GM19240 (cell line): Measurements from ENCODE around the gene PRDM2.

Experiments used
- DNase-seq: peaks from one replicate; pipeline ENCODE4 v3.0.0; 2011; ENCODE audit warnings: low spot score; ENCODE audit not compliant: insufficient read length

PRDM2 gene

DNA sequence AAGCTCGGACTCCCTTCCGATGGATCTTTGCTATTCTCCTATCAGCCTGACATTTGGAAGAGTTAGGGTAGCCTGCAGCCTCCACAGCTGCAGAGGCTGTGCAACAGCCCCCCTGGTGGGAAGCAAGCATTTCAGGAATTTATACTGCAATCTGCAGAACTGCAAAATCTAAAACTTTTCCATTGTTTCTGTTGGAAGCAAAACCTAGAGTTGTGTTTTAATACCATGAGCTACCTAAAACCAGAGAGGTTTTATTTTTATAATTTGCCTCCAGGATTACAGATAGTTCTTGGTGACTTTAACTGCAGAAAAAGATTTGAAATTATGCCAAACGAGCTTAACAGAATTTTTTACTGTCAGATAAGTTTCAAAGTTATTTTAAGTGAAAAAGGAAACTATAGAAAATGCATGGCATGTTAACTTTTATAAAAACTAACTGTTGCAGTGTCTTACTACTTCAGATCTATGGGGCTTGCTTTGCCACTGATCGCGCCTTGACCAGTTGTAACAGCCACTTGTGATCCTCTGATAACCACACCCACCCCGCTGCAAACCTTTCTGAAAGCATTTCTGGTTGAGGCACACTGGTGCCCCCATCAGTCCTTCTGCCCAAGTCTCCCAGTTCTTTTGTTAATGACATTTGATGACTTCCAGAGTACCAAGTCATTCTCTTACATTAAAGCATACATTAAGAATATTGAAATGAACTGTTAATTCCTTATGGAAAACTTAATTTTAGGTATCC is 64.8 kb downstream of the PRDM2 start:
- no peak for DNase-seq

DNA sequence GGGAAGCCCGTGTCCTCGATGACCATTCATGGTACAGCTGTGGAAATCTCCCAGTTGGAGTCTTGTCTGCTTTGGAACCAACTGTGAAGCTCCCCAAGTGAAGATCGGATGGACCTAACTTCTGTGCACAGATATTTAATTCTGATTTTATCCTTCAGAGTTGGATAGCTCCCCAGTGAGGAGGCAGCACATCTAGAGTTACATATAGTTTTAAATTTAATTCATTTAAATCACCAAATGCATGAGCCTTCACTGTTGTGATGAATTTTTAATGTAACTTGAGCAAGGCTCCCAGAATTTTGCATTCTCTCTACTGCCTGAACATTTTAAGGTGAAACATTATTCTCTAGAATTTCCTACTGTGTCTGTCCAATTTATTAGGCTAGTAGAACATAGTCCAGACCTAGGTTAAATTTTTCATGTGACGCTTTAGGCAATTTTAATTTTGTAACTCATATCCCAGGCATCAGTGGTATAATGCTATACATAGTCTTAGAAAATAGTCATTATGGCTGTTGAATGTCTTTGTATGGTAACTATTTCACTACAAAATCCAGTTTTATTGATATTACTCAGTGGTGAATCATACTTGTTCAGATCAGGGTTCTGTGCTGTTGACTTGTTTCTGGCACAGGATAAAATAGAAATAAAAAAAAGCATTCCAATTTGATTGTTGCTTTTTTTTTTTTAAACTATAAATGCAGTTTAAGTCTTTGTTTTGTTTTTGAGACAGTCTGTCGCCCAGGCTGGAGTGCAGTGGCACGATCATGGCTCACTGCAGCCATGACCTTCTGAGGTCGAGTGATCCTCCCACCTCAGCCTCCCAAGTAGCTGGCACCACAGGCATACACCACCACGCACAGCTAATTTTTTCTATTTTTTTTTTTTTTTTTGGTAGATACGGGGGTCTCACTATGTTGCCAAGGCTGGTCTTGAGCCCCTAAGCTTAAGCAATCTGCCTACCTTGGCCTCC is 66.9 kb downstream of the PRDM2 start:
- no peak for DNase-seq

DNA sequence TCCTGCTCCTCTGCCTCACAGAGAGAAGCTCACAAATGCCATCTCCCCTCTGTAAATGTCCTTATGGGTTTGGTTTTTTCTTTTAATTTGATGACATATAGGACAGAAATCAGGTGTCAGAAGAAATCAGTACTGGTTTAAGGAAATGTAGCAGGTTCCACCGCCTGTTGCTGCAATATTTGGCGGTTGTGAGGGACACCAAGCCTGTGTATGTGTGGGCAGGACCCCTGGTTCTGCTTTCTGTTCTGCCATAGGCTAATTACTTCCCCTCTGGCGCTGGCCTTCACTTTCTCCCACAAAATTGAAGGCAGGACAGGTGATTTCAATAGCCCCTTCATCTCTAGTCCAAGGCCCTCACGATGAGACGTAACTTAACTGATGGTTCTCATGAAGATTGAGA is 69.2 kb downstream of the PRDM2 start:
- no peak for DNase-seq

DNA sequence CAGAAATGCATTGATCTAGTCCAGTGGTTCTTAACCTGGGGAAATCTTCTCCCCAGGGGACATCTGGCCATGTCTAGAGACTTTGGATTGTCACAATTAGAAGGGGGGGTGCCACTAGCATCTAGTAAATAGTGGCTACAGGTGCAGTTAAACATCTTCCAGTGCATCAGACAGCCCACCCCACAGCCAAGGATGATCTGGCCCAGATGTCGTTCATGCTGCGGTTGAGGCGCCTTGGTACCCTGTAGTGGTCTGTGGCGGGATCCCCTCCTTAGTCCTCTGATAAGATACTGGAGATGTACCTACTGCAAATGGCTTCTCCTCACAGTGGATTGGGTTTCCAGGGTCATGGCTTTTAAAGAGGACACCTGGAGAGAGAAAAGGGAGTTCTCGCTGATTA is 69.8 kb downstream of the PRDM2 start:
- DNase-seq: no peak

DNA sequence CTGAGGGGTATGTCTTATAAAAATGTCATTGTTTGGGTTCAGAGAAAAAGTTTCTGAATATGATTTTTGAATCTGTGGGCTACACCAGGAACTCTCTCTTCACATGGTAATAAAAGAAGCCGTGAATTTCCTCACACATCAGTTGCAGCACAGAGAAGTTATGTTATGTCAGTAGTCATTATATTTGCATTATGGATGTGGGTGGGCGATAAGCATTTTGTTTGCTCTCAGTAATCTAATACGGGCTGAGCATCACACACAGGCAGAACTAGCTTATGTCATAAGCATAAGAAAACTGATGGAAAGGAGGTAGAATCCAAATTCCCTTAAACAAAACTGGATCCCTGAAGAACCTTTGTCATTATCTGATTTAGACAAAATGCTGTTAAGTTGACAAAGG is 70.8 kb downstream of the PRDM2 start:
- no peak for DNase-seq

DNA sequence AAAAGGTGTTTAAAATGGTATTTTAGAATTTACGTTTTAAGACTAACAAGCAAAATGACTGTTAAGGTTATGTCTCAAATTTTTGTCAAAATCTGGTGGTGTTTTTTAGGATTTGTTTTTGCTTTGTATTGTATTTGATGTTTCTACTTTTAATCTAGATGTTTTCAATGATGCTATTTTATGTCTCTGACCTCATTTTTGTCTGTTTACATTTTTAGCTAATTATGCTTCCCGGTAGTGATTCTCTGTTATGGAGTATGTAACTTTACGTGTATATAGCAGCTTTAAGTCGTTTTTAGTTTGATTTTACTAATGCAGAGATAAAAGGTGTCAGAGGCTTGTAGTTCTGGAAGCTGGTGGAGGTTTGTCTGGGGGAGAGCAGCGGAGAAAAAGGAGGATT is 71.8 kb downstream of the PRDM2 start:
- DNase-seq: no peak

DNA sequence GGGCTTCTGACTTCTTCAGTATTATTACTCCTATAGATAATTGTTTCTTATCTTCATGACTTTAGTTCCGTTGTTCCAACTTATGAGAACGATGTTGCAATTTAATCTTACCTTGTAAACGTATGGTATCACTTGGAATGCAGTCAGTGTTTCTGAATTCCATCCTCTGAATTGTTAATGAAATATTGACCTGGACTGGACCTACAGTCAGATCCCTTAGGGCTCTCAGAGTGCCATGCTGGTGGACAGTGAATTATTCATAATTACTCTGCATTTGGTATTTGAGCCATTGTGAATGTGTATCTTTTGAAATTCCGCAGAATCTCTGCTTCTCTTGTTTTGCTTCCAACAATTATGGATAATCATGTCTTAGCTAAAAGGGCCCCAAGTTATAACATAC is 72.3 kb downstream of the PRDM2 start:
- DNase-seq: no peak

DNA sequence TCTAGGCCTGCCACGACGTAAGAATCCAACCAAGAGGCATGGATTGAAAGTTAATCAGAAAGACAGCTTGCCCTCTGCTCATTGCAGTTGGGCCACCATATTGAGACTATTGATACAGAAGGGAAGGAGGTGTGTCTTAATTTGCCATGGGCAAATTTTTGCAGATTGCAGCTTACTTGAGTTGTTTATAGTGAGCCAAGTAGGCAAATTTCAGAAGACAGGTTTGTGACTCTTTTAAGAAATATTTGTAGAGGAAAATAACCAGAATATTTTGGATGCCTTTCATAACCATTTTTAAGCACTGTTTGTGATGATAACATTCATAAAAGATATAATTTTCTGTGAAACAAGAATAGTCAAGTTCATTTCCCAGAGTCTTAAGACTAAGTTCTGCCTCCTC is 74.1 kb downstream of the PRDM2 start:
- no peak for DNase-seq

DNA sequence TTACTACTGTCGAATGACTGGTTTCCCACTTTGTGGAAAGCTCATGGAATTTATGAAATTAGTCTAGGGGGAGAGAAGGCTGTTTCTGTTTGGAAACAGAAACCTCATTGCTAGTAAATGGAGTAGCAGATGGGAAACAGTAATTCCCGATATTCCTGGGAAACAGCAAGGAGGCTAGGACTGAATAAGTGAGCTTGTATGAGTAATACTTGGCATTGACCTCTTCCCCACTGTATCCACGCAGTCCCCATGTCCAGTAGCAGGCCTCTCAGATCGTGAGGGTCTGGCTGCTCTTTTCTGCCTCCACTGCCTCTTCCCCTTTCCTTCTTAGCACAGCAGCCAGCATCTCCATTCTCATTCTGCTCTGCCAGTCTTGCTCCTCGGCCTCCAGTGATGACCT is 75.5 kb downstream of the PRDM2 start:
- DNase-seq: no peak

DNA sequence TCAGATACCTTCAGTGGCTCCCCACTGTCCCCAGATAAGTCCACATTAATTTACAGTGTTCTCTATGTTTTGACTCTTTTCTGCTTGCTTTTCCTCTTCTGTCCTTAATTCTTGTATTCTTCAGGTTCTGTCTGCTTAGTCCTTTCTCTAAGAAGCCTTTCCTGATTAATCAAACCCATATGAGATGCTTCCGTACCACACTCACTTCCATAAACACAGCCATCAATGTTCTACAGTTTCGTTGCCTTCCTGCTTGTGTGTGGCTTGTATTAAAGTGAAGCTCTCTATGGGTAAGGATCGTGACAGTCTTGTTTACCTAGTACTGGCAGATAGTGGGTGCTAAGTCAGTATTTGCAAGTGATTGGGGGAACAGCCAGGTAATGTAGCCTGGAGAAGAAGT is 75.9 kb downstream of the PRDM2 start:
- DNase-seq: no peak

DNA sequence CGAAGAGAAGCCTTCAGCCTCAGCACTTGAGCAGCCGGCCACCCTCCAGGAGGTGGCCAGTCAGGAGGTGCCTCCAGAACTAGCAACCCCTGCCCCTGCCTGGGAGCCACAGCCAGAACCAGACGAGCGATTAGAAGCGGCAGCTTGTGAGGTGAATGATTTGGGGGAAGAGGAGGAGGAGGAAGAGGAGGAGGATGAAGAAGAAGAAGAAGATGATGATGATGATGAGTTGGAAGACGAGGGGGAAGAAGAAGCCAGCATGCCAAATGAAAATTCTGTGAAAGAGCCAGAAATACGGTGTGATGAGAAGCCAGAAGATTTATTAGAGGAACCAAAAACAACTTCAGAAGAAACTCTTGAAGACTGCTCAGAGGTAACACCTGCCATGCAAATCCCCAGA is 78.4 kb downstream of the PRDM2 start:
- DNase-seq: no peak

DNA sequence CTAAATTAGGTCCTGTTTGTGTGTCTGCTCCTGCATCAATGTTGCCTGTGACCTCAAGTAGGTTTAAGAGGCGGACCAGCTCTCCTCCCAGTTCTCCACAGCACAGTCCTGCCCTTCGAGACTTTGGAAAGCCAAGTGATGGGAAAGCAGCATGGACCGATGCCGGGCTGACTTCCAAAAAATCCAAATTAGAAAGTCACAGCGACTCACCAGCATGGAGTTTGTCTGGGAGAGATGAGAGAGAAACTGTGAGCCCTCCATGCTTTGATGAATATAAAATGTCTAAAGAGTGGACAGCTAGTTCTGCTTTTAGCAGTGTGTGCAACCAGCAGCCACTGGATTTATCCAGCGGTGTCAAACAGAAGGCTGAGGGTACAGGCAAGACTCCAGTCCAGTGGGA is 79.9 kb downstream of the PRDM2 start:
- no peak for DNase-seq

DNA sequence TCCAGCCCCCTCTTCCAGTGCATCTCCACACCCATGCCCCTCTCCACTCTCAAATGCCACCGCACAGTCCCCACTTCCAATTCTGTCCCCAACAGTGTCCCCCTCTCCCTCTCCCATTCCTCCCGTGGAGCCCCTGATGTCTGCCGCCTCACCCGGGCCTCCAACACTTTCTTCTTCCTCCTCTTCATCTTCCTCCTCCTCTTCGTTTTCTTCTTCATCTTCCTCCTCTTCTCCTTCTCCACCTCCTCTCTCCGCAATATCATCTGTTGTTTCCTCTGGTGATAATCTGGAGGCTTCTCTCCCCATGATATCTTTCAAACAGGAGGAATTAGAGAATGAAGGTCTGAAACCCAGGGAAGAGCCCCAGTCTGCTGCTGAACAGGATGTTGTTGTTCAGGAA is 80.8 kb downstream of the PRDM2 start:
- no peak for DNase-seq

DNA sequence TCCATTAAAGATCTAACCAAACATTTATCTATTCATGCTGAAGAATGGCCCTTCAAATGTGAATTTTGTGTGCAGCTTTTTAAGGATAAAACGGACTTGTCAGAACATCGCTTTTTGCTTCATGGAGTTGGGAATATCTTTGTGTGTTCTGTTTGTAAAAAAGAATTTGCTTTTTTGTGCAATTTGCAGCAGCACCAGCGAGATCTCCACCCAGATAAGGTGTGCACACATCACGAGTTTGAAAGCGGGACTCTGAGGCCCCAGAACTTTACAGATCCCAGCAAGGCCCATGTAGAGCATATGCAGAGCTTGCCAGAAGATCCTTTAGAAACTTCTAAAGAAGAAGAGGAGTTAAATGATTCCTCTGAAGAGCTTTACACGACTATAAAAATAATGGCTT is 81.2 kb downstream of the PRDM2 start:
- DNase-seq: no peak

DNA sequence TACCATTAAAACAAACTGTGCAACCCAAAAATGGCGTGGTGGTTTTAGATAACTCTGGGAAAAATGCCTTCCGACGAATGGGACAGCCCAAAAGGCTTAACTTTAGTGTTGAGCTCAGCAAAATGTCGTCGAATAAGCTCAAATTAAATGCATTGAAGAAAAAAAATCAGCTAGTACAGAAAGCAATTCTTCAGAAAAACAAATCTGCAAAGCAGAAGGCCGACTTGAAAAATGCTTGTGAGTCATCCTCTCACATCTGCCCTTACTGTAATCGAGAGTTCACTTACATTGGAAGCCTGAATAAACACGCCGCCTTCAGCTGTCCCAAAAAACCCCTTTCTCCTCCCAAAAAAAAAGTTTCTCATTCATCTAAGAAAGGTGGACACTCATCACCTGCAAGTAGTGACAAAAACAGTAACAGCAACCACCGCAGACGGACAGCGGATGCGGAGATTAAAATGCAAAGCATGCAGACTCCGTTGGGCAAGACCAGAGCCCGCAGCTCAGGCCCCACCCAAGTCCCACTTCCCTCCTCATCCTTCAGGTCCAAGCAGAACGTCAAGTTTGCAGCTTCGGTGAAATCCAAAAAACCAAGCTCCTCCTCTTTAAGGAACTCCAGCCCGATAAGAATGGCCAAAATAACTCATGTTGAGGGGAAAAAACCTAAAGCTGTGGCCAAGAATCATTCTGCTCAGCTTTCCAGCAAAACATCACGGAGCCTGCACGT is 82.1 kb downstream of the PRDM2 start:
- DNase-seq: no peak

DNA sequence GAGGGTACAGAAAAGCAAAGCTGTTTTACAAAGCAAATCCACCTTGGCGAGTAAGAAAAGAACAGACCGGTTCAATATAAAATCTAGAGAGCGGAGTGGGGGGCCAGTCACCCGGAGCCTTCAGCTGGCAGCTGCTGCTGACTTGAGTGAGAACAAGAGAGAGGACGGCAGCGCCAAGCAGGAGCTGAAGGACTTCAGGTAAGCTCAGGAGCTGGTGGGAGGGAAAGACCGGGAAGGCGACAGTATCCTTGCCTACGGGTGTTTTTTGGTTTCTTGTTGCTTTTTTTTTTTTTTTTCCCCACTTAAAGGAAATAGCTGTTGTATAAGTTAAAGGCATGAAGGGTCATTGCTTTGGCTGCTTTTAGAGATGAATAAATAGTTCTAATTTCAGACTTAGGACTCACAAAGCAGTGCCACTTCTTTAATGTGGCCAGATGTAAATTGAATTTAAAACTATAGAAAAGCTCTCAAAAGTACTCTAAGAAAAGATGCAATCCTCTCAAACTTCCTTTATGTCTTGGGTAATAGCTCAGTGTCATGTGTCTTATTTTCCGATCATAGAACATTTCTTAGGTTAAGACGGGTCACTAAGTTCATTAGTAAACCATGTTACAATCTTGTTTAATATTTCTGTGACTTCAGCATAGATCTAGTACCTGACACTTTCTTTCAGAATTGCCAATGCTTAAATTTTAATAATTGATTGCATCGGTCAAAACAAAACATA is 82.8 kb downstream of the PRDM2 start:
- no peak for DNase-seq

DNA sequence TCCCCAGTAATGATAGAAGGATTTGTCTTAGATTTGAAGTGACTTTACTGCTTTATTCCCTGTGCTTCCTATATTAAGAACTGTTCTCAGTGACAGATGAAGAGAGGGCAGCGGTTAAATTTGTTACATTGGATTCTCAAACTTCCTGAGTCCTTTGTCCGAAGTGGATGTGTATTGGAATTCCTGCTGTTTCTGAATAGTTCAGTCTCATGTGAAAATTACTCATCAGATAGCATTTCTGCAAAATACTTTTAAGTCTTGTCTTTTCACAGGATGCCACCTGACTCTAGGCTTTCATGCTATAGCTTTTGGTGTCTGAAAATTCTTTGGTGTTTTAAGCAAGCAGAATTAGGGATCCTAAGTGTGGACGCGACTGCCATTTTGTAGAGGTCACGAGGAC is 83.6 kb downstream of the PRDM2 start:
- no peak for DNase-seq

DNA sequence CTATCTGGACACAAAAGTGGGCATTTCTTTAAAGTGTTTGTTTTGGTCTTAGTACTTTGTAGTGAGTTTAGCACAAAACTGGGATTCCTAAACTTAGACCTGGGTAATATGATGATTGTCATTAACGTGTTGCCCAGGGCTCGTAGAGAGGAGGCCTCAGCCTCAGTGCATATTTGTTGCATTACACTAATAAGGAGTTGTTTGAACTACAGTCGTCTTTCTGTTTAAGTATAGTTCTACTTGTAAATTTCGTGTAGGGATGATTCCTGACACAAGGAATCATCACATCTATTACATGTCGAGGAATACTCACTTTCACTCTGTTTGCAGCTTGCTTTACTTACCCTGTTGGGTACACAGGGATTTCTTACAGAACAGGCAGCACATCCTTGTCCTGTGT is 85.0 kb downstream of the PRDM2 start:
- no peak for DNase-seq

DNA sequence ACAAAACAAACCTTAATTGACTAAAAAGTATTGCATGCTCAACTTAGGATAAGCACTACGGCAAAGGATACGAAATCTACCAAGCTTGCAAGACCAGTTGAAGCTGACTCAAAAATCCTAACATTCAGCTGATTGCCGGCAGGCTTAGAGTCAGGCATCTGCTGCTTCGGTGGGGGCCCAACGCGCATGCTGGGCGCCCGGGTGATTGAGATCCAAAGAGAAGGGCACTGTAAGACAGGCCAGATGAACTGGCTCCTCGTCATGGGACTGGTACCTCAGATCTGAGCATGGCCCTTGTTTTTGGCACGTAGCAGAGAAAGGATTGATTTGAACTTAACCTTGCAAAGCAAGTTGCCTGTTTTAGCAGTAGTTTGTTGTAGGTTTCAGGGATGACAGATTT is 86.6 kb downstream of the PRDM2 start:
- DNase-seq: no peak

DNA sequence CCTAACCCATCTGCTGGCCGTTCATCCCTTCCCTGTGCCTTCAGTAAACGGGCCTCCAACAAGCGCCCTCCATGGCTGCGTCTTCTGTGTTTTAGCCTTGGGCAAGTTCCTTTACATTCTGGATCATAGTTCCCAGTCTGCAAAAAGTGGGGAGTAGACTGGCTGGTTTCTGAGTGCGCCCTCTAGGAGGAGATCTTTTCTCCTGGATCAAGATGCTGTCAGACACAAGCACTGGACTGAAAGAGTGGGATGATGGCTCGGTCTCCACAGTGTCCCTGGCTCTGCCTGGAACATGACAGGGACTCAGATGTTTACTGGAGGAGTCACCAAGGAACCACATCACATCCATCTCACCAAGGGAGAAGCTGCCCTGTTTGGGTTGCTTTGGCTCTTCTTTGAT is 88.8 kb downstream of the PRDM2 start:
- DNase-seq: no peak

DNA sequence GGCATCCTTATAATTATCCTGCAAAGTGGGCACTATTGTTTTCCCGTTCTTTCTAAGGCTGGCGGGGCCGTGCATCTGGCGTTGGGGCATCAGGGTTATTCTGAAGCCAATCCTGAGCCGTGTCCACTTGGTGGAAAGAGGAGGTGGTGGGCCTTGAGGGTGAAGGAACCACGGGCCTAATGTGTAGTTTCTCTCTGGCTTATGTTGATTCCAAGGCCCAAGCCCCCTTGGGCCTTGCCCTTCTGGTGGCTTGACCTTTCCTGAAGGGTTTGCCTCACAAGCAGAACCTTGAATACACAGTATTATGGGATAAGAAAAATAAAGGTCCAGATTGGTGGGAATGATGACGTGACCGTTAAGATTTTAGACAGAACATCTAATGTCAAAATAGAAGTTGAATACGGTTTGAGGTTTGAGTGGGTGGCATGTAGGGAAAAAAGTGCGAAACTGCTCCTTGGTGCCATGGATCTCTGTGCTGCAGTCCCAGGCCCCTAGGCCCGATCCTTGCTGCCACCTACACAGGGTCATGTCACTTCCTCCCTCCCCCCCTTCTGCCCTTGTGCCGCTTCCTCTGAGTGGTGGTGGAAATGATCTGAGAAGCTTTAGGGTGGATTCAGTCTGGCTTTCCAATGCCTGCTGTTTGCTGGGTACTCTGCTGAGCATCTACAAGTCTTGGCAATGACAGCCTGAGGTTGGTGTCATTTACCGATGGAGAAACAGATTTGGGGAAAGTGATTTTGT is 90.5 kb downstream of the PRDM2 start:
- no peak for DNase-seq
